HepG2 (cell line): ENCODE data around the gene C20orf204. TPM values are rescaled to one million over a fixed set of nuclear protein-coding genes. Genes with fewer than 3 reads are reported as not detected.

ENCODE experiments used
- DDIT3 ChIP-seq: sonication (generic); formaldehyde crosslinking; IDR thresholded peaks from 2 replicates; pipeline ENCODE4 v1.4.0; 2020; ENCODE audit warnings: mild to moderate bottlenecking, missing genetic modification reagents
- DNMT3B ChIP-seq: conservative IDR thresholded peaks from 2 replicates; pipeline ENCODE4 v1.6.1; 2016; ENCODE audit warnings: missing biosample characterization, control low read depth
- GTF3A ChIP-seq: sonication (generic); formaldehyde crosslinking; conservative IDR thresholded peaks from 2 replicates; pipeline ENCODE4 v1.4.0; 2020; ENCODE audit warnings: mild to moderate bottlenecking, missing genetic modification reagents
- HDAC2 ChIP-seq: sonication (generic); formaldehyde crosslinking; IDR thresholded peaks from 2 replicates; pipeline ENCODE4 v1.4.0; 2020; ENCODE audit warnings: missing genetic modification reagents
- JUND ChIP-seq: sonication (generic); formaldehyde crosslinking; IDR thresholded peaks from 2 replicates; pipeline ENCODE4 v1.8.0; 2022; ENCODE audit warnings: mild to moderate bottlenecking, missing genetic modification reagents
- MYPOP ChIP-seq: sonication (generic); formaldehyde crosslinking; IDR thresholded peaks from 2 replicates; pipeline ENCODE4 v1.8.1; 2023; ENCODE audit warnings: mild to moderate bottlenecking, moderate library complexity, missing genetic modification reagents
- PRMT3 ChIP-seq: sonication (generic); formaldehyde crosslinking; IDR thresholded peaks from 2 replicates; pipeline ENCODE4 v1.8.1; 2022; ENCODE audit warnings: low read depth, mild to moderate bottlenecking, moderate library complexity, missing genetic modification reagents, borderline replicate concordance
- SP1 ChIP-seq, 2 experiments: fragments of 450-650 bp in 1 of 2; sonication (generic) in 1 of 2; formaldehyde crosslinking in 1 of 2; IDR thresholded peaks; 2 replicates each; pipeline versions ENCODE4 v1.4.0 to v1.6.1; 2016 to 2020; ENCODE audit warnings: missing genetic modification reagents in 1 of 2
- SSRP1 ChIP-seq: IDR thresholded peaks from 2 replicates; pipeline ENCODE4 v1.6.1; 2016; ENCODE audit warnings: control low read depth
- ZEB1 ChIP-seq: IDR thresholded peaks from 2 replicates; pipeline ENCODE4 v1.6.1; 2012; ENCODE audit warnings: mild to moderate bottlenecking, low read depth, inconsistent platforms; ENCODE audit not compliant: insufficient replicate concordance
- ZFP82 ChIP-seq: sonication (generic); formaldehyde crosslinking; IDR thresholded peaks from 2 replicates; pipeline ENCODE4 v1.5.1; 2020; ENCODE audit warnings: mild to moderate bottlenecking, missing genetic modification reagents, borderline replicate concordance
- ZMYM2 ChIP-seq: sonication (generic); formaldehyde crosslinking; IDR thresholded peaks from 2 replicates; pipeline ENCODE4 v1.8.0; 2022; ENCODE audit warnings: mild to moderate bottlenecking, missing genetic modification reagents
- ZNF30 ChIP-seq: sonication (generic); formaldehyde crosslinking; IDR thresholded peaks from 2 replicates; pipeline ENCODE4 v1.5.0; 2020; ENCODE audit warnings: mild to moderate bottlenecking, missing genetic modification reagents
- ZNF317 ChIP-seq: sonication (generic); formaldehyde crosslinking; IDR thresholded peaks from 2 replicates; pipeline ENCODE4 v1.5.0; 2020; ENCODE audit warnings: mild to moderate bottlenecking, missing genetic modification reagents
- ZNF451 ChIP-seq: sonication (generic); formaldehyde crosslinking; IDR thresholded peaks from 2 replicates; pipeline ENCODE4 v1.5.0; 2020; ENCODE audit warnings: mild to moderate bottlenecking, missing genetic modification reagents
- ZNF609 ChIP-seq: sonication (generic); formaldehyde crosslinking; IDR thresholded peaks from 2 replicates; pipeline ENCODE4 v1.4.0; 2020; ENCODE audit warnings: mild to moderate bottlenecking, missing genetic modification reagents, borderline replicate concordance
- ZNF678 ChIP-seq: sonication (generic); formaldehyde crosslinking; IDR thresholded peaks from 2 replicates; pipeline ENCODE4 v1.4.0; 2020; ENCODE audit warnings: mild to moderate bottlenecking, missing genetic modification reagents
- polyA plus RNA-seq, 8 experiments: library from polyadenylated mRNA; depleted of rRNA in 3 of 8; stranded (reverse) in 7 of 8; unstranded in 1 of 8; fragments of >200 nt; fragmentation: Illumina TruSeq in 4 of 8; extraction: Trizol in 4 of 8; gene quantifications; 2 replicates each; pipeline versions ENCODE4 v1.2.1 to v1.2.3, GENCODE V29; 2011 to 2016; ENCODE audit warnings: low read depth in 4 of 8, missing spikeins in 1 of 8, mixed read lengths in 1 of 8; ENCODE audit not compliant: insufficient read depth in 1 of 8
- total RNA-seq, 5 experiments: library from RNA; depleted of rRNA; stranded (reverse); fragments of >200 nt; fragmentation: Illumina TruSeq; extraction: Trizol; gene quantifications; 2 replicates each; pipeline ENCODE4 v1.2.3, GENCODE V29; 2016; ENCODE audit warnings: low read depth in 1 of 5
- TF ChIP-seq, protein P1 (sequence below): sonication (generic); formaldehyde crosslinking; IDR thresholded peaks from 2 replicates; pipeline ENCODE4 v1.8.1; 2023; ENCODE audit warnings: mild to moderate bottlenecking, missing genetic modification reagents
- TF ChIP-seq, protein P2 (sequence below): sonication (generic); formaldehyde crosslinking; IDR thresholded peaks from 2 replicates; pipeline ENCODE4 v1.4.0; 2020; ENCODE audit warnings: mild to moderate bottlenecking, missing genetic modification reagents

Gene C20orf204
- total and polyA plus RNA-seq, 2 of the 13 experiments (the other 11 are each of a cell fraction or from before 2014, with no cell fraction given), result 22.1 to 80.0 TPM

DNA sequence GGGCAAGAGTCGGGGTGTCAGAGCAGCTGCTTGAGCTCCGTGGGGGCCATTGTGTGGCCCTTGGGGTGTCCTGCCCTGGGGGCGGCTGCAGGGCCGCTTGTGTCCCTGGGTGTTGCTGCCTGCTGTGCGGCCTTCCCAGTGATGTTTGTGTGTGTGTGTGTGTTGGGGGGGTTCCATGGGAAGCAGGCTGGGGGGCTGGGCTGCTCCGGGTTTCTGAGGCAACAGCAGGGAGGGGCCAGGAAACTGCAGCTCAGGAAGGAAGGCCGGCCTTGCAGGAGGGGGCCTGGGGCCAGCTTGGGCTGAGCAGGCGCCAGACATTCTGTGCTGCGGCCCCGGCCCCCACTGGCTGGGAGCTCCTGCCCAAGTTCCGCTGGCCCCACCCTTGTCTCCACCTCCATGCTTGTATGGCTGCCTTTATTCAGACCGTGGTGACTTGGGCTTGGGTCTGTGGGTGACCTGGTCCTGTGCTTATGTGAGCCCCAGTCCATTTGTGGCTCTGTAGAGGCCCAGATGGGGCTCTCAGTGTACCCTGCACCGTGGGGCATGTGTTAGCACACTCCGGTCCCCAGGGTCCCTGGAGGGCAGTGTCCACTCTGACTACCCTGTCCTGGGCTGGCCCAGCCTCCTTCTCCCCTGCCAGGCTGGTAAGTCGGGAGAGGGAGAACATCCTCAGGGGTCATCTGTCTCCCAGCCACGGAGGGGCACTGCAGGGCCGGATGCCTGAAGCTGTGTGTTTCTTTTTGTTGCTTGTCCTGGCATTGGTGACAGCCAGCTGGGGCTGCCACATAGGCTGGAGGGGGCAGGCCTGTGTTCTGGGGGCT, 18.1 kb downstream of the C20orf204 start (continued):
- TF ChIP-seq HDAC2 (CRISPR knock-in tag) (peak; percentile 85), ZEB1 (no peak), PRMT3 (CRISPR knock-in tag) (no peak), ZNF609 (CRISPR knock-in tag) (no peak; the same call in 1 of the 2 replicates), DNMT3B (CRISPR knock-in tag) (peak; percentile 74; the same call in 1 of the 2 replicates), ZNF451 (CRISPR knock-in tag) (peak; percentile 82), SP1 (IDR thresholded peaks at IDR 0.05) (no peak), SP1 (CRISPR knock-in tag; IDR thresholded peaks at IDR 0.05) (peak; percentile 40; the same call in 1 of the 2 replicates), ZNF317 (0 out of 2 replicates have a peak, but pooled peaks have one; percentile 34), ZNF30 (no peak), ZFP82 (CRISPR knock-in tag) (no peak), SSRP1 (CRISPR knock-in tag) (no peak; the same call in 1 of the 2 replicates), ZMYM2 (no peak; the same call in 1 of the 2 replicates), DDIT3 (no peak), ZNF678 (CRISPR knock-in tag) (no peak), MYPOP (no peak; the same call in 1 of the 2 replicates), GTF3A (no peak), JUND (CRISPR knock-in tag) (peak; percentile 56; the same call in 1 of the 2 replicates)
- TF ChIP-seq, protein P1, sequence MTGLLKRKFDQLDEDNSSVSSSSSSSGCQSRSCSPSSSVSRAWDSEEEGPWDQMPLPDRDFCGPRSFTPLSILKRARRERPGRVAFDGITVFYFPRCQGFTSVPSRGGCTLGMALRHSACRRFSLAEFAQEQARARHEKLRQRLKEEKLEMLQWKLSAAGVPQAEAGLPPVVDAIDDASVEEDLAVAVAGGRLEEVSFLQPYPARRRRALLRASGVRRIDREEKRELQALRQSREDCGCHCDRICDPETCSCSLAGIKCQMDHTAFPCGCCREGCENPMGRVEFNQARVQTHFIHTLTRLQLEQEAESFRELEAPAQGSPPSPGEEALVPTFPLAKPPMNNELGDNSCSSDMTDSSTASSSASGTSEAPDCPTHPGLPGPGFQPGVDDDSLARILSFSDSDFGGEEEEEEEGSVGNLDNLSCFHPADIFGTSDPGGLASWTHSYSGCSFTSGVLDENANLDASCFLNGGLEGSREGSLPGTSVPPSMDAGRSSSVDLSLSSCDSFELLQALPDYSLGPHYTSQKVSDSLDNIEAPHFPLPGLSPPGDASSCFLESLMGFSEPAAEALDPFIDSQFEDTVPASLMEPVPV (CRISPR knock-in tag), result no peak; the same call in 1 of the 2 replicates
- TF ChIP-seq, protein P2, sequence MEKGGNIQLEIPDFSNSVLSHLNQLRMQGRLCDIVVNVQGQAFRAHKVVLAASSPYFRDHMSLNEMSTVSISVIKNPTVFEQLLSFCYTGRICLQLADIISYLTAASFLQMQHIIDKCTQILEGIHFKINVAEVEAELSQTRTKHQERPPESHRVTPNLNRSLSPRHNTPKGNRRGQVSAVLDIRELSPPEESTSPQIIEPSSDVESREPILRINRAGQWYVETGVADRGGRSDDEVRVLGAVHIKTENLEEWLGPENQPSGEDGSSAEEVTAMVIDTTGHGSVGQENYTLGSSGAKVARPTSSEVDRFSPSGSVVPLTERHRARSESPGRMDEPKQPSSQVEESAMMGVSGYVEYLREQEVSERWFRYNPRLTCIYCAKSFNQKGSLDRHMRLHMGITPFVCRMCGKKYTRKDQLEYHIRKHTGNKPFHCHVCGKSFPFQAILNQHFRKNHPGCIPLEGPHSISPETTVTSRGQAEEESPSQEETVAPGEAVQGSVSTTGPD (CRISPR knock-in tag), result 0 out of 2 replicates have a peak, but pooled peaks have one; percentile 21
